BJ (cell line): ENCODE results near the gene SENP5. TPM values are rescaled to one million over a fixed set of nuclear protein-coding genes. Genes with fewer than 3 reads are reported as not detected.

ENCODE experiments used
- CTCF ChIA-PET: fragments of 350-600 bp; formaldehyde crosslinking; extraction: SDS; loops from one replicate; lab custom pipeline; 2021; ENCODE audit warnings: antibody characterized with exemption, inconsistent platforms; lab: Yijun Ruan, JAX
- POLR2A ChIA-PET: fragments of 300-600 bp; sonication (Branson Sonifier 250); formaldehyde crosslinking; extraction: SDS; loops from one replicate; lab custom pipeline; 2021; ENCODE audit warnings: antibody characterized with exemption; lab: Charles Lee
- DNase-seq: peaks from one replicate; pipeline ENCODE4 v3.0.0-alpha.2; 2011; ENCODE audit warnings: low read depth
- H3K27me3 ChIP-seq: 2 replicates; pipeline ENCODE4 v1.6.0; 2011; ENCODE audit warnings: low read length; ENCODE audit not compliant: control insufficient read depth, insufficient read depth
- H3K36me3 ChIP-seq: 2 replicates; pipeline ENCODE4 v1.5.1; 2011; ENCODE audit warnings: low read length; ENCODE audit not compliant: control insufficient read depth, insufficient read depth
- H3K4me3 ChIP-seq: 2 replicates; pipeline ENCODE4 v1.5.1; 2011; ENCODE audit warnings: low read depth, mild to moderate bottlenecking, control low read depth, low read length
- CTCF ChIP-seq: IDR thresholded peaks from 2 replicates; pipeline ENCODE4 v1.5.1; 2011; ENCODE audit warnings: low read depth, mild to moderate bottlenecking, control low read depth, inconsistent platforms, low read length, moderate library complexity; ENCODE audit not compliant: insufficient read depth
- polyA plus RNA-seq: library from polyadenylated mRNA; depleted of rRNA; stranded (reverse); fragments of >200 nt; gene quantifications from 2 replicates; pipeline ENCODE4 v1.2.3, GENCODE V29; 2011

The SENP5 gene
- polyA plus RNA-seq, 1 experiment = 12.0 TPM

- no peak for DNase-seq
- Histone ChIP-seq H3K27me3 (no peaks in the 10 kb centered on the region), H3K36me3 (peaks cover 1% of the 10 kb centered on the region; the same call in 1 of the 2 replicates), H3K4me3 (no peak overlapping the region)
- ChIA-PET POLR2A (no interaction called here), CTCF (no interaction called here)
- no peak for TF ChIP-seq CTCF
Measured at GRCh38 chr3:196947136-196947859, 79.6 kb downstream of the SENP5 start.

GRCh38 chr3:196947860-196948441 is 80.2 kb downstream of the SENP5 start:
- POLR2A ChIA-PET = no interaction called here
- TF ChIP-seq CTCF = no peak
- CTCF ChIA-PET = interaction anchor here (1.2 to 1.7 kb wide), 2 partner anchors 21 to 28 kb away, joined by 4 read pairs; partner anchors contain the start of gene PIGZ
- no peak for DNase-seq
- Histone ChIP-seq H3K36me3 (peaks cover 1% of the 10 kb centered on the region; the same call in 1 of the 2 replicates), H3K4me3 (no peak overlapping the region), H3K27me3 (no peaks in the 10 kb centered on the region)

GRCh38 chr3:196948442-196949284 is 80.9 kb downstream of the SENP5 start:
- H3K4me3 ChIP-seq = no peak overlapping the region
- CTCF ChIA-PET = interaction anchor here (1.2 to 1.7 kb wide), 2 partner anchors 20 to 27 kb away, joined by 4 read pairs; partner anchors contain the start of gene PIGZ
- peaks cover 1% of the 10 kb centered on the region; the same call in 1 of the 2 replicates for H3K36me3 ChIP-seq
- no peaks in the 10 kb centered on the region for H3K27me3 ChIP-seq
- POLR2A ChIA-PET = no interaction called here
- no peak for DNase-seq
- peak; percentile 28; the same call in 1 of the 2 replicates for TF ChIP-seq CTCF

- DNase-seq = no peak
- ChIA-PET CTCF (interaction anchor here (1.2 to 1.7 kb wide), 2 partner anchors 20 to 27 kb away, joined by 4 read pairs; partner anchors contain the start of gene PIGZ), POLR2A (interaction anchor here (0.5 kb wide), 1 partner anchor 120 kb away, joined by 4 read pairs; no protein-coding TSS in a partner anchor)
- Histone ChIP-seq H3K36me3 (peaks cover 1% of the 10 kb centered on the region; the same call in 1 of the 2 replicates), H3K27me3 (no peaks in the 10 kb centered on the region), H3K4me3 (no peak overlapping the region)
- TF ChIP-seq CTCF = no peak
Measured at GRCh38 chr3:196949285-196949619, 81.5 kb downstream of the SENP5 start.

- ChIA-PET CTCF (interaction anchor here (1.7 kb wide), 1 partner anchor 19 kb away, joined by 4 read pairs; the partner anchor contains the start of gene PIGZ), POLR2A (interaction anchor here (0.5 kb wide), 1 partner anchor 120 kb away, joined by 4 read pairs; no protein-coding TSS in a partner anchor)
- no peak for TF ChIP-seq CTCF
Measured at GRCh38 chr3:196949750-196950149, 82.0 kb downstream of the SENP5 start.

More at GRCh38 chr3:196949750-196950149, 82.0 kb downstream of the SENP5 start:
- H3K4me3 ChIP-seq = no peak overlapping the region
- no peaks in the 10 kb centered on the region for H3K27me3 ChIP-seq
- peaks cover 1% of the 10 kb centered on the region; the same call in 1 of the 2 replicates for H3K36me3 ChIP-seq
- no peak for DNase-seq
